IgD-negative memory B cell (primary cell): ENCODE results near the gene POSTN. TPM values are rescaled to one million over a fixed set of nuclear protein-coding genes. Genes with fewer than 3 reads are reported as not detected.
"Not testable (repeated sequence)": the region's sequence is repeated elsewhere in the genome, so short reads cannot be mapped to it uniquely, and the experiment has no call there.

Source experiments
- H3K27ac Mint-ChIP-seq, 3 donors: one replicate each; pipeline ENCODE4 v1.8.0; 2020 to 2022; ENCODE audit warnings: mild to moderate bottlenecking in 3 of 3, mixed read lengths in 3 of 3, moderate library complexity in 1 of 3
- H3K27me3 Mint-ChIP-seq: one replicate; pipeline ENCODE4 v1.8.0; 2021; ENCODE audit warnings: mixed read lengths
- H3K36me3 Mint-ChIP-seq: one replicate; pipeline ENCODE4 v1.8.0; 2020; ENCODE audit warnings: mild to moderate bottlenecking, mixed read lengths
- H3K4me1 Mint-ChIP-seq, 3 donors: one replicate each; pipeline ENCODE4 v1.8.0; 2020 to 2022; ENCODE audit warnings: mixed read lengths in 3 of 3, mild to moderate bottlenecking in 1 of 3
- H3K4me3 Mint-ChIP-seq, 4 donors: one replicate each; pipeline ENCODE4 v1.8.0; 2020 to 2022; ENCODE audit warnings: mild to moderate bottlenecking in 4 of 4, mixed read lengths in 4 of 4, moderate library complexity in 3 of 4
- H3K9me3 Mint-ChIP-seq, 3 donors: one replicate each; pipeline ENCODE4 v1.8.0; 2020 to 2021; ENCODE audit warnings: mixed read lengths in 3 of 3, mild to moderate bottlenecking in 1 of 3
- polyA plus RNA-seq: library from polyadenylated mRNA; unstranded; fragments of 300-500 nt; fragmentation: Illumina TruSeq; gene quantifications from one replicate; pipeline ENCODE4 v1.2.3, GENCODE V29; 2021

Gene POSTN
- polyA plus RNA-seq, 1 donor from 2014 or later, result not detected

DNA sequence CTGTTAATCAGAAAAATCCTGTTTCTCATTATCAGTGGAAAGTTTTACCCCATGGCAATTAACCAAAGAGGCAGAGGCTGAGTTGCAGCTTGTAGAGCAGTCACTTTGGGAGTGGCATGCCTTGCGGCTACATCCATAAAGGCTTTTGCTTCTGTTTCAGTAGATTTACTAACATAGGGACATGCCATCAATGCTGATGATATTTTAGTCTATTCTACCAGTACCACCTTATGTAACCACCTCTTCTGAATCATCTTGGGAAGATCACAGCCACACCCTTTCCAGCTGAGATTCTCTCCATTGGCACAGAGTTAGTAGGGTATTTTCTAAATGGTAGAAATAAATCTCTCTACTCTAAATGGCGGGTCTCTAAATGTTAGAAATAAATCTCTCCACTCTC, 37.5 kb downstream of the POSTN start:
- no peaks in the 10 kb centered on the region for H3K27me3 Mint-ChIP-seq
- no peaks in the 10 kb centered on the region for H3K4me1 Mint-ChIP-seq
- H3K4me3 Mint-ChIP-seq, result no peak overlapping the region
- H3K36me3 Mint-ChIP-seq, result no peaks in the 10 kb centered on the region
- no peak overlapping the region for H3K27ac Mint-ChIP-seq
- peaks cover 6 to 12% (median 8%) of the 10 kb centered on the region in 3 donors for H3K9me3 Mint-ChIP-seq

DNA sequence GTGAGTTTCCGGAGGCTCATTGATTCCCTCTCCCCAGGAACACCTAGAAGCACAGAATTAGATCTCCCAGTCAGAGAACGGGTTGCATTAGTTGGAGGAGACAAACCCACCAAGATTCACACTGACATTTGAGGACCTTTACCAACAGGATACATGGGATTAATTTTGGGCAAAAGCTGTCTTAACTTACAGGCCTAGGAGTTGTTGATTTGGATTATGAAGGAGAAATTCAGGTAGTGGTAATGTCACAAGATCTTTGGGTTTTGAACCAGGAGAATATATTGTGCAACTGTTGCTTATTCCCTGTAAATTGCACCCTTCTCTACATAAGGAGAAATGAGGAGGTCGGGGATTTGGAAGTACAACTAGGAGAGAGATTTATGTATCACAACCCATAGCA, 38.0 kb downstream of the POSTN start:
- Mint-ChIP-seq H3K4me1 (no peaks in the 10 kb centered on the region), H3K4me3 (no peak overlapping the region), H3K36me3 (no peaks in the 10 kb centered on the region), H3K27me3 (no peaks in the 10 kb centered on the region), H3K27ac (no peak overlapping the region), H3K9me3 (peaks cover 6 to 12% (median 8%) of the 10 kb centered on the region in 3 donors)

- peaks cover 8 to 16% (median 8%) of the 10 kb centered on the region in 3 donors for H3K9me3 Mint-ChIP-seq
- H3K27ac Mint-ChIP-seq, H3K36me3 Mint-ChIP-seq, H3K4me3 Mint-ChIP-seq, H3K27me3 Mint-ChIP-seq, H3K4me1 Mint-ChIP-seq: not testable (repeated sequence)
Measured at GRCh38 chr13:37558766-37559165, 39.8 kb downstream of the POSTN start.

- Mint-ChIP-seq H3K4me1 (peaks cover 0 to 1% (median 0%) of the 10 kb centered on the region in 3 donors), H3K27ac (no peak overlapping the region), H3K36me3 (no peaks in the 10 kb centered on the region), H3K9me3 (peaks cover 3 to 11% (median 9%) of the 10 kb centered on the region in 3 donors), H3K4me3 (no peak overlapping the region), H3K27me3 (no peaks in the 10 kb centered on the region)
Measured at GRCh38 chr13:37546087-37546486, 52.5 kb downstream of the POSTN start.

DNA sequence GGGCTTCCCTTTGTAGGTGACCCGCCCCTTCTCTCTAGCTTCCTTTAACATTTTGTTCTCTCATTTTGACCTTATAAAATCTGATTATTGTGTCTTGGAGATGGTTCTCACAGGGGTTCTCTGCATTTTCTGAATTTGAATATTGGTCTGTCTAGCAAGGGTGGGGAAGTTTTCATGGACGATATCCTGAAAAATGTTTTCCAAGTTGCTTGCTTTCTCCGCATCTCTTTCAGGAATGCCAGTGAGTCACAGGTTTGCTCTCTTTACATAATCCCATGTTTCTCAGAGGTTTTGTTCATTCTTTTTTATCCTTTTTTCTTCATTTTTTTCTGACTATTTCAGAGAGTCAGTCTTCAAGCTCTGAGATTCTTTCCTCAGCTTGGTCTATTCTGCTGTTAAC, 53.6 kb downstream of the POSTN start:
- Mint-ChIP-seq H3K9me3 (peaks cover 3 to 7% (median 7%) of the 10 kb centered on the region in 3 donors), H3K36me3 (no peaks in the 10 kb centered on the region)

GRCh38 chr13:37539976-37540605, 58.5 kb downstream of the POSTN start:
- Mint-ChIP-seq H3K4me3 (no peak overlapping the region), H3K9me3 (peaks cover 3 to 10% (median 5%) of the 10 kb centered on the region in 3 donors), H3K27ac (no peak overlapping the region), H3K36me3 (no peaks in the 10 kb centered on the region), H3K4me1 (peaks cover 0 to 1% (median 0%) of the 10 kb centered on the region in 3 donors), H3K27me3 (no peaks in the 10 kb centered on the region)

More for the DNA sequence above, 53.6 kb downstream of the POSTN start:
- H3K27ac Mint-ChIP-seq, result no peak overlapping the region
- peaks cover 0 to 1% (median 0%) of the 10 kb centered on the region in 3 donors for H3K4me1 Mint-ChIP-seq
- no peaks in the 10 kb centered on the region for H3K27me3 Mint-ChIP-seq
- no peak overlapping the region for H3K4me3 Mint-ChIP-seq

DNA sequence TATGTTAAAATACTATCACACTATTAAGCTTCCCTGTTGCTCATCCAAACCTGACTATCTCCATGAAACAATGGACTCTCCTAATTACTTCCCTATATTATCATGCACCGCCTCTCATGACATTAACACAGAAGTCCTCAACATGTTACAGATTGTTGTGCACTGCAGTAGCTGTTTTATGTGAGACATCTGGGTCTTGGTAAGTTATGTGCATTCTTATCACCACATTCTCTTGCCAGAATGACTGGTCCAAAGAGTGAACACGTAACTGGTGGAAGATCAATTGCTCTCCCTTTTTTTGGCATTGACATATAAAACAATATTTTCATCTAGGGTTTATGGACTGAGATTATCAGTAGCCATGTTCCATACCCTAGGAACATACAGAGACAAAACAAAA, 59.4 kb downstream of the POSTN start:
- Mint-ChIP-seq H3K9me3 (peaks cover 0 to 12% (median 1%) of the 10 kb centered on the region in 3 donors), H3K27me3 (no peaks in the 10 kb centered on the region), H3K4me3 (no peak overlapping the region), H3K36me3 (no peaks in the 10 kb centered on the region), H3K4me1 (no peaks in the 10 kb centered on the region), H3K27ac (no peak overlapping the region)

DNA sequence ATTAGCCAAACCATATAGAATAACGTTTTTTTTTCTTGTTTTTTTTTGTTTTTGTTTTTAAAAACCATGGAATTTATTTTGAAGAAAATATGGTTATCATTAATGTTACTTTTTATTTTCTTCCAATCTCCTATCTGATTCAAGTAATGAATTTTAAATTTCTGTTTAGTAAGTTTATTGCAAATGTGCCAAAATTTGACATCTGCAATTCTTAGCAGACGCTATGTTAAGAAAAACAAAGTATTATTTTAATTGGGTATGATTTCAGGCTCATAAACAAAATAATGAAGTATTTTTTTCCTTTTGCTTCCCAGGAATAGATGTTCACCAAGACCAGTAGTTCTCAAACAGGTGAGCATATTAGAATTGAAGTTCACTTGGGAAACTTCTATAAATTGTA, 63.1 kb downstream of the POSTN start:
- H3K27me3 Mint-ChIP-seq, result no peaks in the 10 kb centered on the region
- H3K4me3 Mint-ChIP-seq, result no peak overlapping the region
- H3K4me1 Mint-ChIP-seq, result no peaks in the 10 kb centered on the region
- no peak overlapping the region for H3K27ac Mint-ChIP-seq
- peaks cover 0 to 14% (median 3%) of the 10 kb centered on the region in 3 donors for H3K9me3 Mint-ChIP-seq
- H3K36me3 Mint-ChIP-seq, result no peaks in the 10 kb centered on the region

- Mint-ChIP-seq H3K9me3 (peaks cover 0 to 14% (median 3%) of the 10 kb centered on the region in 3 donors), H3K27me3 (no peaks in the 10 kb centered on the region), H3K4me3 (no peak overlapping the region), H3K36me3 (no peaks in the 10 kb centered on the region), H3K27ac (no peak overlapping the region), H3K4me1 (no peaks in the 10 kb centered on the region)
Measured at GRCh38 chr13:37534676-37535075, 63.9 kb downstream of the POSTN start.

DNA sequence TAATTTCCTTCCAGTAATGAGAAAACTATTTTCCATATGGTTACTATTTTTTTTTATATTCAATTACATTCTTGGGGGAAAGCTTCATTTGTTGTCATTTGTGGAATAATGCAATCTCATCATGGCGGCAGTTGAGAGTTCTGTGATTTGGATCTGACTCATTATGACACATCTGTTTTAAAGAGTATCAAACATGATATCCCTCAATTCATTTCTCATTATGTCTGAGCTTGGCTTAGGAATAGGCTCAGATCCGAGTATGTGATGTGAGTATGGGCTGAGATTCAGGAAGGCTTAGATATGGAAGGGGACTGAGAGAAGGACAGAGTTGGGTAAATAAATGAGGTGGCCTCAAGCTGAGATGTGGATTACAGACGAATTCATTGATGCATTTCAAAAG, 64.4 kb downstream of the POSTN start:
- no peak overlapping the region for H3K4me3 Mint-ChIP-seq
- no peaks in the 10 kb centered on the region for H3K36me3 Mint-ChIP-seq
- H3K27me3 Mint-ChIP-seq, result no peaks in the 10 kb centered on the region
- H3K27ac Mint-ChIP-seq, result no peak overlapping the region
- H3K4me1 Mint-ChIP-seq, result no peaks in the 10 kb centered on the region
- H3K9me3 Mint-ChIP-seq, result peaks cover 0 to 14% (median 3%) of the 10 kb centered on the region in 3 donors

GRCh38 chr13:37531049-37531448, 67.5 kb downstream of the POSTN start:
- Mint-ChIP-seq H3K27me3 (no peaks in the 10 kb centered on the region), H3K27ac (peak overlapping the region in 1 of 3 donors; percentile 46), H3K9me3 (peaks cover 0 to 14% (median 3%) of the 10 kb centered on the region in 3 donors), H3K36me3 (no peaks in the 10 kb centered on the region), H3K4me1 (no peaks in the 10 kb centered on the region), H3K4me3 (no peak overlapping the region)

DNA sequence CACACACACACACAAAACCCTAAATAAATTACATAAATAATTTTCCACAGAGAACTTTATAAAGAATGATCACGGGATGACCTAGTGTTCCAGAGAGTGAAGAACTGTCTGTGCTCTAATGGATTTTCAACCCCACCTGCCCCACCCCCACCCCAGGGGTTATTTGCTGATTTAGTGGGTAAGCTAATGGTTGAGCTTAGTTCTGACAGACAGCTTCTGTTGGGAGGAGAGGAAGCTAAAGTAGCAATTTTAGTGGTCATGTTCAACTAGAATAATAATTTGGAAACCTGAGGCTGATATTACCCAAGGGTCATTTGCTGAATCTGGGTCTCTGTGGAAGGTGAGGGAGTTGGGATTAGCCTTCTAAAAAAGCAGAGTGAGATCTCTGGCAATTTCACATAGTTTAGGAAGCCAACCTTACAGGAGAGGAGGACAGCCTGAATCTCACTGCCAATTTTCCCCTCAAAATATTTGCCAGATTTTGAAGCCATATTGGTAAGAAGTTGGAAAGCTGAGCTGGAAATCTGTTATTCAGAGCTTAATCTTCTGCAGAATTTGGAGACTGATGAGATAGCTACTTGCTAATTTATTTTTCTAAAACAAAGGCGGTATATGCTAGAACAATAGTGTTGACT, 68.7 kb downstream of the POSTN start:
- Mint-ChIP-seq H3K9me3 (peaks cover 0 to 10% (median 3%) of the 10 kb centered on the region in 3 donors), H3K4me3 (no peak overlapping the region)

GRCh38 chr13:37526710-37527473, 71.7 kb downstream of the POSTN start:
- Mint-ChIP-seq H3K36me3 (no peaks in the 10 kb centered on the region), H3K4me1 (no peaks in the 10 kb centered on the region), H3K9me3 (peaks cover 0 to 10% (median 3%) of the 10 kb centered on the region in 3 donors), H3K27me3 (no peaks in the 10 kb centered on the region), H3K27ac (no peak overlapping the region), H3K4me3 (peak overlapping the region in 1 of 4 donors; percentile 63)

More for the DNA sequence above, 68.7 kb downstream of the POSTN start:
- H3K36me3 Mint-ChIP-seq, result no peaks in the 10 kb centered on the region
- no peaks in the 10 kb centered on the region for H3K27me3 Mint-ChIP-seq
- H3K27ac Mint-ChIP-seq, result no peak overlapping the region
- no peaks in the 10 kb centered on the region for H3K4me1 Mint-ChIP-seq

DNA sequence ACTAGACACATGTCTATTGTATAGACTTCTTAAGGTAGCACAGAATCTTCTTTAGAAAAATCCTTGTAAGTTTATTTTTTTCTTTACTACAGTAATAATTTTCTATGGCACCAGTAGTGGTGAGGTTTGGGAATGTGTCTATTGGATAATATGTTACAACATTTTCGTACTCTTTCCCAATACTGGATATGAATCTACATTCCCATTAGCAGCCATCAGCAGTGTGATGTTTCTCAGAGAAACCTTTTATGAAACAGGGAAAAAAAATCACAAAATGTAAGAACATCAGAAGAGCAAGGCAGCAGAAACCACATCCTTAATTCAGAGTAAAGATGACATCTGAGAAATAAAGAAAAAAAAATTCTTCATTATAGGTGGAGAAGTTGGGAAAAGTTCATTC, 83.3 kb downstream of the POSTN start:
- Mint-ChIP-seq H3K36me3 (no peaks in the 10 kb centered on the region), H3K9me3 (peaks cover 0 to 9% (median 3%) of the 10 kb centered on the region in 3 donors), H3K27me3 (no peaks in the 10 kb centered on the region), H3K4me1 (no peaks in the 10 kb centered on the region), H3K27ac (no peak overlapping the region), H3K4me3 (no peak overlapping the region)
